GM18519 (cell line): ENCODE measurements around the gene NEK9.
"Not testable (repeated sequence)": the region's sequence is repeated elsewhere in the genome, so short reads cannot be mapped to it uniquely, and the experiment has no call there.

Experiments used
- ATAC-seq: cut with Tn5 transposase; IDR thresholded peaks from one replicate; pipeline ENCODE4 v1.9.1; 2021; ENCODE audit warnings: mild to moderate bottlenecking, moderate library complexity; ENCODE audit not compliant: unreplicated experiment, low FRiP score

NEK9 gene

DNA sequence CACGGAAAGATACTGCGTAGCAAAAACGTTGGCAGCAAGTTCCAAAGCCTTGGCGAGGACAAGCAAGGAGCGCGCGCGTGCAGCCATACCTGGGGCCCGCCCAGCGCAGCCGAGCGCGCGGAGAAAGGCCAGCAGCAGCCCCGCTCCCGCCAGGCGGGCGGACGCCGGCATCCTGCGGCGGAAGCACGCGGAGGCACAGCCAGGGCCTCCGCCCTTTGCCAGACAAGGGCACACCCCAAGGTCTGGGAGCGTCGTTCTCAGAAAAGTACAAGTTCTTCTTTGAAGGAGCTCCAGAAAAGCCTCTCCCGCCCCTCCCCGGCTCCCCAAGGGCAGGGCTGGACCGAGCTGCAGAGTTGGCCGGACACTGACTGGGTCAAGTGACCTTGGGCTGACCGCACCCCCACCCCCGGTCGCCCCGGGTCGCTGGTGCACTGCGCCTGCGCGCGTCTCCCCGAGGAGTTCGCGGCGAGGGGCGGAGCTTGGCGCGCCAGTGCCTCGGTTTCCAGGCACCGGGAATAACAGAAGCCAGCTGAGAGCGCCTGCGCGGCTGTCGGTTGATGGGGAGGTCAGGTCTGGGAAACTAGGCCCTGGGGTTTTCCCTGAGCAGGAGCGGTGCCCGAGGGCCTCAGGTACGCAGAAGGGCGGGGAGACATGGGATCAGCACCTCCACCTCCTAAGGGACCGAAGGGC, 57.6 kb downstream of the NEK9 start, which contains the start of gene ZC2HC1C:
Gene ZC2HC1C (plus strand): TSS at position 521 of the 690 bp plus-strand sequence. CDS start 933 bp downstream, outside the sequence.
- no peak for ATAC-seq

DNA sequence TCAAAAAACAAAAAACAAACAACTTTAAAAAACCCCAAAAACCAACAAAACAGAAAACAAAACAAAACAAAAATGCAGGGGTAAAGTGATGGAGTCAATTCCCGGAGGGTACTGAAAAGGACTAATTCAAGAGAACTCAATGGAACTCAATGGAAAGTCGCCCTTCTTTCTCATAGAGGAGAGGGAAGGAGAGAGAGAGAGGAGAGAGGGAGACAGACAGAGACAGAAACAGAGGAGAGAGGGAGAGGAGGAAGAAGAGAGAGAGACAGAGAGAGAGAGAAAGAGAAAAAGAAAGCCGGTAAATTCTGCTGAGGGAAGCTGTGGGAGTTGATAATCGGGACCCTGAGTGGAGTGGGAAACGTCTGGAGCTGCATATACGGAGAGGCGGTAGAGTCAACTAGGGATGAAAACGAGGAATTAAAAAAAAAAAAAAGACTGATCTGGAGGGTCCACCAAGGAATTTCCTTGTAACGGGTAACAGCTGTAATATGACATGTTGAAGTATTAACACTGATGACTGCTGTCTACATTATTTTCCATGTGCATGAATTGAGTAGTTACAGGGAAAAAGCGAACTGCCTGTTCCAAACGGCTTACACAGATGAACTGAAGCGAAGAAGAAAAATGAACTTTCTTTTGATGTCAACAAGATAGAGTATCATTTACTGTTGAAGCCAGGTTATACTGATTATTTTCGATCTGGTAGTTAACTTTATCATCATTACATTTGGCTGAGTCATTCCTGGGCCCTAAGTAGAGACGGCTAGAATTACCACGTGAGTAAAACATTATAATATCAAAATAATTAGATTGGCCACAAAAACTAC, 58.3 kb downstream of the NEK9 start:
- ATAC-seq: no peak

DNA sequence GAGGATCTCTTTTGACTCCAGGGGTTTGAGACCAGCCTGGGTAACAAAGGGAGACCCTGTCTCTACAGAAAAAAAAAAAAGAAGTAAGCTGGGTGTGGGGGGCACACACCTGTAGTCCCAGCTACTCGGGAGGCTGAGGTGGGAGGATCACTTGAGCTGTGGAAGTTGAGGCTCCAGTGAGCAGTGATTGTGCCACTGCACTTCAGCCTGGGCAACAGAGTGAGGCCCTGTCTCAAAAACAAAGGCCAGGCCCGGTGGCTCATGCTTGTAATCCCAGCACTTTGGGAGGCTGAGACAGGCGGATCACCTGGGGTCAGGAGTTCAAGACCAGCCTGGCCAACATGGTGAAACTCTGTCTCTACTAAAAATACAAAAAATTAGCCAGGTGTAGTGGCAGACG, 59.1 kb downstream of the NEK9 start:
- not testable (repeated sequence) for ATAC-seq

DNA sequence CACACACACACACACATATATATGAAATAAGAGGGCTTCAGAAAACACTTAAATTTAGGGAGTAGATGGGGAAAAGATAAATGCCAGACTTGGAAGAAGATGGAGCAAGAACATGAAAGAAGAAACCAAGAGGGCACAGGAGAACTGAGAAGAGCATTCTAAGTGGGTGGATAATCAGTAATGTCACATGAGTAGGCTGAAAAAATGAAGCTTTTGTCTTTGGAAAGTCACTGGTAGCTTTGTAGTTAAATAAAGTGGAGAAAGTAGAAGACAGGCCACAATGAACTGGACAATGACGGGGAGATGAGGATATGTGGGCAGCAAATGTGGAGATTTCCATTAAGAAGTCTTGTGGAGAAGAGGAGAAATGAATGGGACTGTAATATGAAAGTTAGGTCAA, 59.6 kb downstream of the NEK9 start:
- no peak for ATAC-seq

DNA sequence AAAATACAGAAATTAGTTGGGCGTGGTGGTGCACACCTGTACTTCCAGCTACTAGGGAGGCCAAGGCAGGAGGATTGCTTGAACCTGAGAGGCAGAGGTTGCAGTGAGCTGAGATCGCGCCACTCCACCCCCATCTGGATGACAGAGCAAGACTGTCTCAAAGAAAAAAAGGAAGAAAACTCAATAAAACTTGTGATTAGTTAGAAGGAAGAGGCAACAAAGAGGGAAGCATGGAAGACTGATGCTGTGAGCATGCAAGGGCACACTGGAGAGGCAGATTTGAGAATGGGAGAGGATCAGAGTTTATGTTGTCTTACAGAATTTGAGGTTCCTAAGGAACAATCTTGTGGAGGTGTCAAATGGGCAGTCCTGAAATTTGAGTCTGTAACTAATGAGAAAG, 60.2 kb downstream of the NEK9 start:
- ATAC-seq: no peak

DNA sequence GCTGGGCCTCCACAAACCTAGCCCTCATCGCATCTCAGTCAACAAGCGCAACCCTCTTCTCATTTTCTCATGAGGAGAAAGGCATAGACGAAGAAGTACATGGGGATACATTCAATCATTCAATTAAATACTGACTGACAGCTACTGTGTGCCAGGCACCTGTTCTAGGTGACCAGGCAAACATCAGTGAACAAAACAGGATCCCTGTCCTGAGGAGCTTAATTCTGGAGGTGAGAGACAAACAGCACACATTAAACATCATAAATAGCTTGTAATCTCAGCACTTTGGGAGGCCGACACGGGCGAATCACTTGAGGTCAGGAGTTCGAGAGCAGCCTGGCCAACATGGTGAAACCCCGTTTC, 62.7 kb downstream of the NEK9 start:
- ATAC-seq: peak; percentile 15

DNA sequence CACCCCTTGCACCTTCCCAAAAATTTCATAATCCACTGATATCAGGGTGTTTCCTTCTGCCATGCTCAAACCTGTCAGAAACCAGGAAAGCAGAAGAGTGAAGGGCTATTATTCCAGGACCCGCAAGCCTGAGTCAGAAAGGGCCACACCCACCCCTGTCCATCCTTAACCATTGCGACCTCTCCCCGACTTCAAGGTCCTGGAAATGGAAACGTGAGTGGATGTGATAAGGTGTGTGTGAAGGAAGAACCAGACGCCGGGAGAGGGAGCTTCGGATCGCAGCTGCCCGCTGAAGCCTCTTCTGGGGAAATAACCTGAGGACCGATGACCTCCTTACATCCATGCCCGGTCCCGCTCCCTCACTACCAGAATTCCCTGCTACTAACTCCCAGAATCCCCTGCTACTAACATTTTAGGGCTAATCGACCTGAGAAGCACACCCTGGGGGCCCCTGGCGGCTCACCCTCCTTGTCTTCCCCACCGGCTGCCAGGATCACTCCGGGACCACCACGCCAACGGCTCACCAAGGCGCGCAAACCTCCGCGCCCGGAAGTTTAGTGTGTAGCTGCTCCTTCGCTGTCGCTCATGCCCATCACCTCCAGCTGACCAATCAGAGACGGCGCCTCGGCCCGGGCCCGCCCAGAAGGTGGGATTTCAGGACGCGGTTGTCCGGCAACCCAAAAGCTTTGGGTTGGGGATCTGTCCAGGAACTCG, 63.2 kb downstream of the NEK9 start, which contains the start of gene ACYP1:
Gene ACYP1 (minus strand): TSS at position 534 of the 714 bp plus-strand sequence. CDS start 471 bp downstream, at position 63.
- peak; percentile 92 for ATAC-seq

DNA sequence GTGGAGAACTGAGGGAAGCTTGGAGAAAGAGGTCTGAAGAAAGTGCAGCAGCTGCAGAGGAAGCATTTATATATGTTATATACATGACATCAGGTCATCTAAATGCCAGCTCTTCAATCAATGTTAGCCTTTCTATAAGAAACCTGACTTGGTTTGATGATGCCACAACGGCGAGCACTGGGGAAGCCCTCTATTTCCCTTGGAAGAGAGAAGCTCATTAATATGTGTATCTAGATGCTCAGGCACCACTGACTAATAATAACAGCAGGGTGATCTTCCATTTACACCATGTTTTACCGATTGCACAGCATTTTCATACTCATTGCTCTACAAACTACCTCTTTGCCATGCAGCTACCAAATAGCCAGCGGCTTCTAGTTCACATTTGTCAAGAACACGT, 63.8 kb downstream of the NEK9 start:
- ATAC-seq: no peak

DNA sequence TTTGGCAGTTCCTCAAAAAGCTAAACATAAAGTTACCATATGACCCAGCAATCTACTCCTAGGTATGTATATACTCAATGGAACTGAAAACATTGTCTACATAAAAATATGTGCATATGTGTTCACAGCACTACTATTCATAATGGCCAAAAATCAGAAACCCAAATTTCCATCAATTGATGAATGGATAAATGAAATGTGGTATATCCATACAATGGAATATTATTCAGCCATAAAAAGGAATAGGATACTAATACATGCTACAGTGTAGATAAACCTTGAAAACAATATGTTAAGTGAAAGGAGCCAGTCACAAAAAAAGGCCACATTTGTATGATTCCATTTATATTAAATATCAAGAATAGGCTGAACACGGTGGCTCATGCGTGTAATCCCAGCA, 66.4 kb downstream of the NEK9 start:
- ATAC-seq: no peak

DNA sequence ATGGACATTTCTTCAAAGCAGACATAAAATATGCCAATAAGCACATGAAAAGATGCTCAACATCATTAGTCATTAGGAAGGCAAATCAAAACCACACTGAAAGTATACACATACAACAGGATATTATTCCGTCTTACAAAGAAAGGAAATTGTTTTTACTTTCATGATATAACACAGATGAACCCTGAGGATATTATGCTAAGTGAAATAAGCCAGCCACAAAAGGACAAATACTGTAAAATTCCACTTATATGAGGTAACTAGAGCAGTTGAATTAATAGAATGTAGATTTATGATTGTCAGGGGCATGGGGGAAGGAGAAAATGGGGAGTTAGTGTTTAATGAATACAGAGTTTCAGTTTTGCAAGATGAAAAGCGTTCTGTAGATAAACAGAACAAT, 67.2 kb downstream of the NEK9 start:
- no peak for ATAC-seq

DNA sequence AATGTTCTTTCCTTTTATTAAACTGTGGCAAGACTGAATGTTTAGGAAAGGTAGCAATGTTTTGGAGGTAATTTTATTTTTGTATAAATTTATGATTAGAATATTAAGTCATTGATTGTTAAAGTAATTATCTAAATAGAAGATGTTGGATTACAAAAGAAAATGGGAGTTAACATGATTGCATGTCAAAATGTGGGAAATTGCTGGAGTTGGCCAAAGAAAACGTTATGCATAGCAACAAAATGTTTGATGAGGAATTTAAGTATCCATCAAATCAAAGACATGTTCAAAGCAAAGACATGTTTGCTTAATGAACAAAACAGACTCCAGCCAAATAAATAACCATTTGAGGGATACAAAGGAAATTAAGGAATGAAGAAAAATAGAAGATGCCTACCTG, 72.4 kb downstream of the NEK9 start:
- no peak for ATAC-seq

DNA sequence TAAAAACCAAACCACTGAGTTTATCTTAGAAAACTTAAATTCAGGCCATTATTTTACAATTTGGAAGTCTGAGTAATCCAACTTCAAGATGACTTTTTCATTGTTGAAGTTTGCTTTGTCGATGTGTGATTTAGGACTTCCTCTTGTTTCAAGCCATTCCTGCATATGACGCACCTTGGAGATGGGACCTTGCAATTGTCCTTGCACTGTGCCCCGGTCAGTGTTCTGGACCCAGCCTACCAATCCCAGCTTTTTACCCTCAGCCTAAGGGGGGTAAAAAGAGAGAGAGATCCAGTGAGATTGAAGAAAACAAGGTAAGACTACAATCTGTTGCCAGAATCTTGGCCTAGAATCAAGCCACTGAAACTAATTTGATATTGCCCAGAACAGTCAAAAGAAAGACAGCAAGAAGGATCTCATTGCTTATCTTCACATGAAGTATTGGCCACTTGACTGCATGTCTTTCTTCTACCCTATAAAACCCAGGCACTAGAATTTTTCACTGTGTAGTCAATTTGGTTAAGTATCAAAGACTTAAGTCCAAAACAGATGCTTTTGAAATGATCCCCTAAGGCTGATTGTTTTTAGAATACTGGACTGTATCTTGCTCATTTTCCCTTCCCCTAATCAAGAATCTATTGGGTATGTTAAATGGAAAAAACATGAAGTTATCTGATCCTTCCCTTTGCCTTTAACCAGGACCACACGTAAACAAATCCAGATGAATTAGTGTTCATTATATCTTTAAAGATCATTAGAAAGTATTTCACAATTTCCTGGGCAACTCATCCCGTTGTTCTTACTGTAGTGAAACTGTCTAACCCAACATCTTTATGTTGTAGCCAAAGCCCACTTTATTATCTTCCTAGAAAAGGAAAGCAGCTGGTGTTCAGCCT, 73.2 kb downstream of the NEK9 start:
- no peak for ATAC-seq

DNA sequence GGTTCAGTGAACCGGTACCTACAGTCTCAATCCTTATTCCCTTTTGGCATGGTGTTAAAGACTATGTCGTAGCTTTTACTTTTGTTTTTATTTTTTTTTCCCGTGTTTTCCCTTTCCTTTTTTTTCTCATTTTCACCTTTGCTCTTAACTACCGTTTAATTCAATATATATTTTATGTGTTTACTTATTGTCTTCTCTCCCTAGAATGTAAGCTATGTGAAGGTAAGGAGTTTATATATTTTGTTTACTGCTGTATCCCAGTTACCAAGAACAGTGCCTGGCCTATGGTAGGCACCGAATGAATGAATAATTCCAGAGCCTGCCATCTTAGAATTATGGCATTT, 75.3 kb downstream of the NEK9 start:
- no peak for ATAC-seq

DNA sequence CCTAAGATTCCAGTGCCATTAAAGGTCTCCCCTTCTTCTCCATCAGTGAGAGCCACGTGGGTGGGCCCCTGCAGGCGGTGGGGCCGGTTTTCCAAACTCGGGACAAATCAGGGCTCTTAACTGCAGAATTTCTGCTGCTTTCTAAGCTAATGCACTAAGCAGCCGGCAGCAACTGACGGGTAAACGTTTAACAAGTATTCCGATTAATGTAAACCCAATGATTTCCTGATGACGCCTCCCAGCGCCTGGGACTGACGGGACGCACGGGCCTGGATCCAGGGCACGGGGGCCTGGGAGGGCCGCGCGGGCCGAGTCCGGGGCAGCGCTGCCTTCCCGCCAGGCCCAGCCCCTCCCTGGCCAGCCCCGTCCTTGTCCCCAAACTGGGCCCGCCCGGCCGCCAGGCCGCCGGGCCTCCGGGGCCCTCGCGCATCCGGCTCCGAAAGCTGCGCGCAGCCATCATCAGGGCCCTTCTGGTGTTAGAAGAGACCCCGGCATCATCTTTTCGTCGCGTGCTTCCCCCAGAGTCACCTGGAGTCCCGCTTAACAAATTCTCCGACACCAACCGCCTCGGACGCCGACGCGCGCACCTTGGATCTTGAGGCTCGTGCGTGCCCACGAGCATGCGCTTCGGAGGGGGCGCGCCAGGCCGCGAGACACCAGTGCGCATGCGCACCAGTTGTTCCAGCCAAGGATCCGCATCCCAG, 75.8 kb downstream of the NEK9 start, which contains the start of gene MLH3:
Gene MLH3 (minus strand): TSS at position 616 of the 704 bp plus-strand sequence. CDS start 1,812 bp downstream, outside the sequence.
- no peak for ATAC-seq

DNA sequence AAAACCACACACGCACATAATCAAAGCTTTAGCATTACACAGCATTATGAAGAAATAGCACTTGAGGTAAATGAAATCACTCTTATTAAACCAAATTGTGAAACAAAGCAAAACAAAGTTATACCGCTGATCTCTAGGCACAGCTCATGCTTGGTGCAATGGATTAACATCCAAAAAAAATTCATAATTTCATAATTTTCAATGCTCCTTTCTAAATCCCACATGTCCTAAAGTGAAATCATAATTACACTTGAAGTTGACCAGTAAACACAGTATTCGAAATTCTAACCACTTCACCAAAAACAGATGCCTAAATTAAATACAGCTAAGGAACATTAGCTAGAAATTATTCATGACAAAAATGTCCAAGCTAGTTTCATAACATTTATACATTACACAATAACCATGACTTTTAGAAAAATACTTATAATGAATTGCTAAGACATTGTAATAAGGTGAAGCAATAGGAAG, 77.1 kb downstream of the NEK9 start:
- no peak for ATAC-seq

DNA sequence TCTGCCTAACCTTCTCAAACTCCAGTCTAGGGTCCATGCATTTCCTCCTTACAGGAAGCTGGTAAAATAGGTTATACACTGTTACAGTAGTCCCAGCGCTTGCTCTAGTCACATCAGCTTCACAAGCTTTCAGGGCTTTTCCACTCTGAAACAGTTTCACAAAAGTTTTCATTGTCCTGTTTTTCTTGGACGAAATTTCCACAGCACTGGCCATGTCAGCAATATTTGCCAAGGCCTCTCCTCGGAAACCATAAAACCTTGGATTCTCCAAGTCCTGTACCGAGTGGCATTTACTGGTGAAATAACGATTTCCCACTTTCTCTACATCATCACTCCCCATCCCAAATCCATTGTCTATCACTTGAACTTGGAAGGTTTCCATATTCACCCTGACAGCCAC, 77.7 kb downstream of the NEK9 start:
- no peak for ATAC-seq

DNA sequence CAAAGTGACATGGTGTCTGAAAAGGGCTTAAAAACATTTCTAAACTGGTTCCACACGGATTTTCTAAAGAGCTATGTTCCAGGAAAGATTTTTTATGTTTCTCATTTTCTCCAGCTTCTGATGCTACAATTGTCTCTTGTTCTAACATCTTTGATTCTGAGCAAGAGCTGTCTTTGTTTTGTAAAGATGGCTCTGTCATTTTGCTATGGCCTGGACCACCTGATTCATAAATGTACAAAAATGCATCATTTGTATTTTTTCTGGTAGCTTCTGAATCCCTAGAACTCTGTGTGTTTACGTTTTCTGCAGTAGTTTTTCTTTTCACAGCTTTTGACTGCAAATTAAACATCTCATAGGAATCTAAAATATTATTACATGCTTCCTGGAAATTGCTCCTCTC, 78.7 kb downstream of the NEK9 start:
- no peak for ATAC-seq

DNA sequence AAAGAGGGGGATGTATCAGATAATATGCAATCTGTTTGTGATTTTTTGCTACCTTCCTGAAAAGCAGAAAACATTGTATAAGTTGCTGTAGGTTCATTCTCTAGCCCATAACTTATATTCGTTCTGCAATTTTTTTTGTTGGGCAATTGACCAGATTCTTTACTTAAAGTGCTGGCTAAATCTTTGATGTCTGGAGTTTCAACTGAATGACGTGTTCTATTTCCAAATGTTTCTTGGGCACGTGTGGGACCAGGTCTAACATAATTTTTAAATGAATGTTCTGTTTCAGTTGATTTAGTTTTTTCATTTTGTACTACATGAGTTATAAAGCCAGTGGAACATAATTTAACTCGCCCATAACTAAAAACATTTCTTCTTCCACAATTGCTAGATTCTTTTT, 79.3 kb downstream of the NEK9 start:
- no peak for ATAC-seq

DNA sequence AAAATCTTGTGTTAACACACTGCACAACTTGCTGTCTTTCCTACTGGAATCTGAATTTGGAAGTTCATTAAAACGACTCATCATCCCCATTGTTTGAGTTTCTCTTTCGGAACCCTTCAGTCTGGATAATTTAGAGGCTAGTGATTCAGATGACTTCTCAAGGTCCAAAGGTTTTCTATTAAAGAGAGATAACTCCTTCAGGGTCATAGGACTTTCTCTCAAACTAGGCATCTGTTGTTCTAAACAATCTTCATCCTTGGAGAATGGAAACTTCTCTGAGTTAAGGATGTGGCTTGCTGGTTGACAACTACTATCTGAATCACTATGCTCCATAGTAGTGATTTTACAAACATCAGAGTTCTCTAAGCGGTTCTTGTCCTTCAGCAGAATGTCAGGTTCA, 79.9 kb downstream of the NEK9 start:
- no peak for ATAC-seq
